WTC11 (cell line): Measurements from ENCODE around the gene SLC66A2.

Source experiments
- MAX ChIP-seq: sonication (generic); formaldehyde crosslinking; IDR thresholded peaks from 2 replicates; pipeline ENCODE4 v1.8.0; 2022; ENCODE audit warnings: mild to moderate bottlenecking, missing genetic modification reagents
- NFYB ChIP-seq: sonication (generic); formaldehyde crosslinking; conservative IDR thresholded peaks from 2 replicates; pipeline ENCODE4 v1.8.0; 2022; ENCODE audit warnings: low read depth, missing genetic modification reagents
- NR3C1 ChIP-seq: sonication (generic); formaldehyde crosslinking; conservative IDR thresholded peaks from 2 replicates; pipeline ENCODE4 v1.8.1; 2023; ENCODE audit warnings: low read depth, mild to moderate bottlenecking, missing genetic modification reagents

- TF ChIP-seq NR3C1 (CRISPR knock-in tag) (no peak), NFYB (no peak), MAX (no peak)
These were observed 24.7 kb upstream of the SLC66A2 start for GRCh38 chr18:79975985-79976680.
